HG03060 (cell line): Measurements from ENCODE around the gene FEZF1.

Experiments used
- ATAC-seq: cut with Tn5 transposase; IDR thresholded peaks from one replicate; pipeline ENCODE4 v1.9.1; 2021; ENCODE audit warnings: low read depth, moderate number of reproducible peaks; ENCODE audit not compliant: unreplicated experiment

Gene FEZF1

DNA sequence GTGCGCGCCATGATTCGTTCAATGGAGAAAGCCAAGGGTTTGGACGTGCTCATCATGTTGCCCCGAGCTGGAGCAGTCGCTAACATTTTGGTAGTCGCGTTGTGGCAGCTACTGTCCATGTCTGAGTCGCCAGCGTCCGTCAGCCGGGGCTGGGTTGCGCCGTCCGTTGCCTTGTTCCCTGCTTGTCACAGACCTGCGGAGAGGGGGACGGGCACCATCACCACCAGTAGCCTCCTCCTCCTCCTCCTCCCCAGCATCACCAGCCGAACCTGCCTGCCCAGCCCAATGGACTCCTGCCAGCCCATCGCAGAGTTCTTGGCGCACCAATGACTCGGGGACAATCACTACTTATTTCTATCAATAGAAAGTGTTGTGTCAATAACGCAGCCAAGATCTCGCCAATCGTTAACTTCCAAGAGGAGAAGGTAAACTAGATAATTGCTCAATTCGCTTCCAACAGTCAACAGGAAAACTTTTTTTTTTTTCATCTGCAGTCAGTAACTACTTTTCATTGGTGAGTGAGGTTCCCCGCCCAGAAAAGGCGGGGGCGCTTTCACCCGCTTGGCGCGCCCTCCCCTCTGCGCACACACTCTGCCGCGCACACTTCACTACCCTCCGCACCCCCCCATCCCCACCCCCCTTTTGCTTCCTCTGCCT is at the start of gene FEZF1:
Gene FEZF1 (minus strand): TSS at position 432 of the 657 bp plus-strand sequence. CDS start 313 bp downstream, at position 119.
- ATAC-seq = no peak

DNA sequence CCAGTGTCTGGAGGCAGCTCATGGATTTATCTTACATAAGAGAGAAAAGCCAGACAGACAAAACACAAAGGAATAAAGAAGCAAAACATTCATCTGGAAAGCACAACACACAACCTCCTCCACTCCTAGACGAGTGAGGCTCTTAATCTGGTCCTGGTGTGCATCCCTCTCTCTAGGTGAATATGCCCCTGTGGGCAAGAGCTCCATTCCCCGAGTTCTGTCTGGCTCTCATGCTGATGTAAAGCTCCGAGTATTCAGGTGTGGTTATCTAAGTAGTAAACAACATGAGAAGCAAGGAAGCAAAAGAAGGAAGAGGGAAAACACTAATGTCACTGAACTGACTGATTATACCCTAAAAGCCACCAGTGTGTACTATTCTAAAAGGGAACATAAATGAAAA is 47.9 kb upstream of the FEZF1 start:
- ATAC-seq = no peak

DNA sequence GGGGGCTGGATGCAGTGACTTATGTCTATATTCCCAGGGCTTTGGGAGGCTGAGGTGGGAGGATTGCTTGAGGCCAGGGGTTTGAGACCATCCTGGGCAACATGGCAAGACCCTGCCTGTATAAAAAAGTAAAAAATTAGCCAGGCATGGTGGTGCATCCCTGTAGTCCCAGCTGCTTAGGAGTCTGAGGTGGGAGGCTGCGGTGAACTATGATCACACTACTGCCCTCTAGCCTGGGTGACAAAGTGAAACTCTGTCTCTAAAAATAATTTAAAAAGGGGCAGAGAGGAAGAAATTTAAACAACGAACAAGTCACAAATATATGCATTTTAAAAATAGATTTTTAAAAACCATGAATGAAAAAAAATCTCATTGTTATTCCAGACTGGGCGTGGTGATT is 46.2 kb upstream of the FEZF1 start:
- ATAC-seq = no peak

DNA sequence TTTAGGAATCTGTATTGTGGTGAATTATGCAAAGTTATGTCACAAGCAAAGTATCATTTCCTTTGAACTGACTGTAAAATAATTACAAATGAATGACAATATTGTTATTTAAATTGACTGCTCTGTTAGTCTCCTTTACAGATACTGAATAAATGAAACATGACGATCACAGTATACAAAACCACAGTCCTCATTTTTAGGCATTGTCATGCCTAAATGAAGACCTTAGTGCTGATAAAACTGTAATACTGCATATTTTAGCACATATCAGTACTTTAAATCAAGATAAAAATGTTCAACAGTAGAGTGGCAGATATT is 39.7 kb upstream of the FEZF1 start:
- ATAC-seq = no peak

DNA sequence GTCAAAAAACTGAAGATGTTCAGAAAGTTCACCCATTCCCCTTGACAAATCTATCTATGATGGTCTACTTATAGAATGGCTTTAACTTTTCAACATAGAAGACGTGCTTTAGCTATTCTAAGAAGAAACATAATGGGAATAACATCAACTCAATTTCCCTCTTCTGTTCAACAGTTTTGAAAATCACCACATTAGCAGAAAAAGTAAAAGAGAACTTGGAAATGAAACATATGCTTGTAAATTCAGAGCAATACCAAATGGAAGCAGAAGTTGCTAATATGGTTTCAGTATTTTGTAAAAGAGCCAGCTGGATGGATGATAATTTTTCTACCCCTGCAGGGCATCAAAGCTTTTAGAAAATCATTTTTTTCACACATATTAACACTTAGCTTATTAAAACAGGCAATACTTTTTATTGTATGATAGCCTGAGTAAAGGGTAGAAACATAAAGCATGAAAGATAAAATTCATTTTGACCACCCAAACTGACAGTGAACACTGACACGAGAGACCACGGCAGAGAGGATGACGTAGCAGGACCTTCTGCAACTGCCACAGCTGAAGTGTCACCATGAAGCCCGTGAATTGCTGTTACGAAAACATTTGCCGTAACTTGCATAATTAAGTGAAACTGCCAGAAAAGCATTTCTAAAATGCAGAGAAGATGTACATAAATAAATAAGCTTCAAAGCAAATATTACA is 39.2 kb upstream of the FEZF1 start:
- ATAC-seq = no peak

DNA sequence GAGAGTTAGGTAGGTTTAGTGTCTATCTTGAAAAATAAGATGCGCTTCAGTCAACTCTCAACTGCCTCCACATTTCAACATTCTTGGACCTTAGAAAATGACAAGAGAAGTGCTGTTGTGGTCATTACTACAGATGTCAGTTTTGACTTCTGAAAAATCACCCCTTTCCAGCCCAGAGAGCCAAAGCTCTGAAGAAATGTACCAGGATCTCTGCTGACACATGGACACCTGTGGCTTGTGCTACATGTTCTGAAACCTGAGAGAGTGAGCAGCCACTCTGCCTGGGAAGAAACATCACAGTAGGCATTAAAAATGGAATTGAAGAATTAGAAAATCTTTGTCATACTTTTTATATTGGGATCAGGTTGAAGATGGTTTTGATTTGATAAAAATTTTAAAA is 35.9 kb upstream of the FEZF1 start:
- no peak for ATAC-seq

DNA sequence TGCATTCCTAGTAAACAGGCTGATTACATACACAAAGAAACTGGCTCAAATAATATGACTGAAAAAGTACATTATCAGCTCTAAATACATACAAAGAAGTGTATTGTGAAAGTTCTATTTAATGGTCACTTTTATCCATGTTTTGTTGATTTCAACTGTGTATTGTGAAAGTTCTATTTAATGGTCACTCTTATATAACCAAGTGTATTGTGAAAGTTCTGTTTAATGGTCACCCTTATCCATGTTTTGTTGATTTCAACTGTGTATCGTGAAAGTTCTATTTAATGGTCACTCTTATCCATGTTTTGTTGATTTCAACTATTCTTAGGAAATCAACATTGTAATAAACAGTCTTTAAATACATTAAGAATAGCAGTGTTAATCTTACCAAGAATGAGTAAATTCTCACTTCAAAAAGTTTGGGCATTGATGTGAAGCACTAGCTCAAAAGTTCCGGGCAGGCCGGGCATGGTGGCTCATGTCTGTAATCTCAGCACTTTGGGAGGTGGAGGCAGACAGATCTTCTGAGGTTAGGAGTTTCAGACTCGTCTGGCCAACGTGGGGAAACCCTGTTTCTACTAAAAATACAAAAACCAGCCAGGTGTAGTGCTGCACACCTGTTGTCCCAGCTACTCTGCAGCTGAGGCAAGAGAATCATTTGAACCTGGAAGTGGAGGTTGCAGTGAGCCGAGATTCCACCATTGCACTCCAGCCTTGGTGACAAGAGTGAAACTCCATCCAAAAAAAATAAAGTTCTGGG is 34.8 kb upstream of the FEZF1 start:
- ATAC-seq = no peak

DNA sequence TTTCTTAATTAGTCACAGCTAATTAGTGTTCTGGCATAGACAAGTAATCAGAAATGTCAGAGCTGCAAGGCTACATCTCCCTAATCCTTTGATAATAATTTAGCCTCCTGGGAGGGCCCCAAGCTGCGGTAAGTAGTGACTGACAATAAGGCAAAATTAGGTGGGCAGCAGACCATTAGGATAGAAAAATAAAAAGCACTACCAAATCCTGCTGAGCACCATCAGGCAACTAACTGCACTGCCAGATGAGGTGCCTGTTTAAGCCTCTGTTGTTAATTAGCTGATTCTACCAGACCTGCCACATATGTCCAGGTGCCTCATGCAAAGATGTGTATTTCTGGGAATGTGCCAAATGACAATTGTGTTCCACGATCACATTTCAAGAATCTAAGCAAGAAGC is 32.5 kb upstream of the FEZF1 start:
- no peak for ATAC-seq

DNA sequence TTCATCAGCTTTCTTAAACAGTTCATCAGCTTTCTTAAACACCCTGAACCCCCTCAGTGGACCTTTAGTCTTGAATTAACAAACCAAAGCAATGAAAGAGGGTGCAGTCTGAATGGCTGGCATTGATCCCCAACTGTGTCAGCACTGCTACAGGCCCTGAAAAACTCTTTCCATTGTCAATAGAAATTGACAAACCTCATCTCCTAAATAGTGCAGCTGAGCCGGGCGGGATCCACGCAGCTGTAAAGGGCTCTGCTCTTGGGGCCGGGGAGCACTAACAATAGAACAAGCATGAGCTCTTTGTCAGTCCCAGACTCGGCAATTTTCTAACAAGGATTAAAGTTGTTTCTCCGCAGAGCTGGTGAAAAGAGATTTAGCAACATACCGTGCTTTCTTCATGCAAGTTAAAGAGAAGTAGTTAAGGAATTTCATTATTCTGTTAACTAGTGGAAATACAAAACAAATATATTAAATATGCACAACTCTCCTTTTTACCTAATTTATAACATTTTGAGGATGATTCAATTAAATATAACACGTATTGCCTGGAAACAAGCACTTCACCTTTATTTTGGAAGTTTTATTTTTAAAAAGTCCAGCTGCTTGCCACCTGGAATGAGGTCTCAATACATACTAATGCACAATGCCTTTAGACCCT is 24.7 kb upstream of the FEZF1 start:
- ATAC-seq = no peak

DNA sequence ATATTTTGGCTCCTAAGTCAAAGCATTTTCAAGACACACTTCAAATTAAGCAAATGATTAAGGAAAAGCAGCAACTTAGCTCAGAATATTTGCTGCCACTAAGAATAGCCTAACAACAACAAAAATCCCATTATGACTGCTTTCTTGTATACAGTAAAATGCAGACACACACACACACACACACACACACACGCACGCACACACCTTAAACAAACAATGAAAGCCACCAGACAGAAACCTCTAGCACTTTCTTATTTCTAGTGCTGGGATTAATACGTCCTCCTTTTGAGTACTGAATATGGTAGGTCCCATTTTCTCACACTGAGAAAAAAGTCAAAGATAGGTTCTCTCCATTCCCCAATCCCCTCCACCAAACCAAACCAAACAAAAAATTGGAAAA is 23.4 kb upstream of the FEZF1 start:
- no peak for ATAC-seq

DNA sequence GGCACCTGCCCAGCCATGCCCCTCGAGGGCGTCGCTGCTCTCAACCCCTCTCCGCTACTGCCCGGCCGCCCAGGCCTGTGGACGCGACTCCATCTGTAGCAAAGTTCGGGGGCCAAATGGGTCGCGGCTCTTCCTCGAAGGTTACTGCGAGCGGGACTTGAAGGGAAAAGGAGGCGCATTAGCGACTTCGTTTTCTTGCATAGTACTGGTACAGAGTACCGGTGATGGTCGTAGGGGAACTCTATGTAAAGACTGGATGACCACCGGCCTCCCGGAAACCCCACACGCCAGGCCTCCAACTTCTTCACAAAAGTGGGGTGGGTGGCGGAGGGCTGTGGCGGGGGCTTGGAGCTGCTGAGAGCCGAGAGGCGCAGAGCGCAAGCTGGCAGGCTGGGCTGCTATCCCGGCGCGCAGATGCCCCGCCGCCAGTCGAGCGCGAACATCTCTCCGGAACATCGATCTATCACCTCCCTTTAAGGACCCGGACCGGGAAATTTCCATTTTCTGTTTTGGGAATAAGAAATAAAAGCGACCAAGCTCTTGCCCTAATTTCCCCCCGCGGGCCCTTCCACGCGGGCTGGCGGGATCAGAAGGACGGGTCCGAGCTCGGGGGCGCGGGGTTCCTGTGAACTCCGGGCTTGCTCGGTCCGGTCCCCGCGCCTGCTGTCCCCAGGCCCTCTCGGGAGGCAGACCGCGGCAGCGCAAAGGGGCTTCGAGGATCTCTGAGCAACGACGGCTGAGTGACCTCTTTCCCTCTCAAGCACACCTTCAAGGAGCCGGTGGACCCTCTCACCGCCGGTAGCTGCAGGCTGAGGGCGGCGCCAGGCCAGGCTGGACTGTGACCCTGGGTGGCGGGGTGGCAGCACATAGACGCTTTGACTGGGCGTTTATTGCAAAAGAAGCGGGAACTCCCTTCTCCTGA is 12.2 kb upstream of the FEZF1 start:
- no peak for ATAC-seq

DNA sequence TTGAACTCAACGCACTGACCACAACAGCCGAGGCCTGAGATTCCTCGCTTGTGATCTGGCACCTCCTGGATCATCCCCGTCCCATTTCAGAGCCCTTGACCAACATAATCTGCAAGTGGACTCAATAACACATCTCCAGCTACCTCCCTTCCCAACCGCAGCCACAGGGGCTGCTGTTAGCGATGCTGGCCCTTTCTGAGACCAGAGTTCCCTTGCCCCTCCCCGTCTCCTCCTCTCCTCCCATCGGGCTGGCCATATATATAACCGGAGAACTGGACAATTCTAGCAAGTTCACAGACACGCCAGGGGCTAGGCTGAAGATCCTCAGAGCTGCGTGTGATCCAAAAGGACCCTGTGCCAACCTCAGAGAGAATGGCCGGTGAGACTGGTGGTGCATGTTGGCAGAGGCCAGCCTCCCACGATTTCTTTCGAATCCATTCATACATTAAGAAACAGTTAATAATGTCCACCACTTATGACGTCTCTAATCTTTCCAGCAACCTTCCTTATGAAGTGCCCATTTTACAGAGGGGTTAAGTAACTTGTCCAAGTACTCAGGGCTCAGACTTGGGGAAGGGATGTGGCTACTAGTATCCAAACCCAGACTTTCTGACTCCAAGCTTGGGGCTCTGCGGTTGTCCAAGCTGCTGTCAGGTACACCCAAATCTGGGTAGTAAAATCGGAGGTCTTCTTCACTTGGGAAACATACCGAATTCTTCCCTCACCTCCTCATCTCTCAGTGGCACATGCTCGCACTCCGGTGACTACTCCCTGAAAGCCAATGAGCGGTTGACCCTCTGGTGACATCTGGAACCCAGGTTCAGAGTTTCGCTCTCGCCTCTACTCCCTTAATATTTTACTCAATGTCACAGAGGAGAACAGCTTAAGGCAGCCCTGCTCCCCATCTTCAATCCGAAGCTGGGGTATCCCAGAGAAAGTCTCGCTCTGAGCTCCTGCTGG is 11.2 kb upstream of the FEZF1 start:
- ATAC-seq = no peak

DNA sequence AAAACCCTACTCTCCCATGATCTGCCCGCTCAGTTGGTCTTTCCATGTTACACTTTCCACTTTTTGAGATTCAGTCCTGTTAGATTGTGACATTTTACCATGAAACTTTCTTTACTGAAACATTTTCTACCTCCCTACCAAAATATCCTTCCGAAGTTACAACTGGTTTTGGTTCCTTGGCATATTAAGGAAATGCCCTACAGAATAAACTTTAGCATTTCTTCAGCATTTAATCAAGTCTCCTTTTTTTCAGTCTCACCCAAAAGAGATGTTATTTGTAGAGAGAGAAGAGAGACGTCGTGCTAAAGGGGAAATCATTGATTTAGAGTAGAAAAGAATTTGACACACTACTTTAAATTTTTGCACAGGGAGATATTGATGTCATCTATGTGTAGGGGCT is 9.7 kb upstream of the FEZF1 start:
- no peak for ATAC-seq

DNA sequence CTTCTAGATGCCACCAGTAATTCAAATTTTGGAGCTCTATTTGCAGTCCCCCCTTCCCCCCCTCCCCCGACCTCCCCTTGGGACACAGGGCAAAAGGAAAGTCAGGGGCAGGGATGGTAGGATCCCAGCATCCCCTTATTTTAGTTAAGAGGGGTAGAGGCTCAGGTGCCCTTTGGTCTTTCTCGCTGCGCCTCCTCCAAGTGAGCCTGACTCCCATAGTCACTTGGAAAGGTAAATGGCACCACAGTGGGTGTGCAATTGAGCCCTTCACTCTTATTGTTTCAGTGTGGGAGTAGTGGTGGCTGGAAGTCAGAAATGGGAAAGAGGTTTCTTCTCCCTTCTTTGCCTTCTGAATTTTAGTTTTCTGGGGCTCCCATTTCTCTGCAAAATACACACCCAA is 8.2 kb upstream of the FEZF1 start:
- no peak for ATAC-seq

DNA sequence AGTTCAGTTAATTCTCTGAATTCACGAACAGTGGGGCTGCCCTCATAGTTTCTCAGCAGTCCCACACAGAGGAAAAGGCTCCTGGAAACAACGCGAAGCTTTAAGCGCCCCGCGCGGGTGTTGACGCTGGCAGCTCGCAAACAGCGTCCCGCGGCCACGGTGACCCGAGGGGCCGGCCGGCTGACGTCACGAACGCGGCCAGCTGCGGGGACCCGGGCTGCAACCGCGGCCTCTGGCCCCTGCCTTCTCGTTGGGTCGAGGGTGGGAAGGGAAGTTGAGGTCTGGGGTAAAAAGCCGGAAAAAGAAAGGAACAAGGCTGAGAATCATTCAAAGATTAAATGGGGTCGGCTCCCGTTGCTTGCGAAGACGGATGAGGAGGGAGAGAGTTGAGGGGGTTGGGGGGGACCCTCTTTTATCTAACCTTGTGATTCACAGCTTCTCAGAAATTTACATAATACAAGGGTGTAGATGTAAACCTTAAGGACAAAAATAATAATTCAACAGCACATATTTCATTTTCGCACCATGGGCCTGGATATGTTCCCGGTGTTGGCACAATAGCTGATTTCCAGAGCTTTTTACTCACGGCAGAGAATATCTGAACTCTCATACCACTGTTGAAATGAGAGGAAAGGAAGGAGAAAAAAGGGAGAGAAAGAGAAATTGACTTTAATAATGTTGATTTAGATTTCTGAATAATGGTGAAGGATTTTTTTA is 7.3 kb upstream of the FEZF1 start:
- ATAC-seq = no peak

DNA sequence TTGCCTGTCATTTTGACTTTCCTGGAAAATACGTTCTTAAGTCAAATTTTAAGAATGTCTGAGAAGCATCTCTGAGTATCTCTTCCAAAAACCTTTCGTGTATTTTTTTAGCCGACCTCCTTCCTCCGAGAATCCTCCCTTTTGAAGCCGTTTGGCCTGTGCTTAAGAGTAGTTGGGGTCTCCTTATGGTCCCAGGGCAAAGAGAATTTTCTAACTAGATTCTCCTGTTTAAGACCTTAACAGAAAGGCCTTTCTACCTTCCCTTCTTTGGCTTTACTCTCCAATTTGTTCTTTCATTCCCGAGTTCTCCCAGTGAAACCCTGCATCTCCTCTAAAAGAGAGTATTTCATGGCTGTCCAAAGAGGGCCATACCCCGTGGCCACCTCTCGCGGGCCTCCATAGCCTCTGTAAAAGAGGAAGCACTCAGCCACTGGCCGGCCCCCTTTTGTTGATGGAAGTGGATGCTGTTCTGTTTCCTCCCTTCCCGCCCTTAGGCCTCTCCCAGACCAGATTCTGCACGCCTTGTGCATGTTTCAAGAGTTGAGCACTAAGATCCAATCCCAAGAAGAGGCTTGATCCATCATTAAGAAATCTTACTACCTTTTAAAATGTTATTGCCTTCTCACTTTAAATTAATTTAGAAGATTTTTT is 6.6 kb upstream of the FEZF1 start:
- no peak for ATAC-seq

DNA sequence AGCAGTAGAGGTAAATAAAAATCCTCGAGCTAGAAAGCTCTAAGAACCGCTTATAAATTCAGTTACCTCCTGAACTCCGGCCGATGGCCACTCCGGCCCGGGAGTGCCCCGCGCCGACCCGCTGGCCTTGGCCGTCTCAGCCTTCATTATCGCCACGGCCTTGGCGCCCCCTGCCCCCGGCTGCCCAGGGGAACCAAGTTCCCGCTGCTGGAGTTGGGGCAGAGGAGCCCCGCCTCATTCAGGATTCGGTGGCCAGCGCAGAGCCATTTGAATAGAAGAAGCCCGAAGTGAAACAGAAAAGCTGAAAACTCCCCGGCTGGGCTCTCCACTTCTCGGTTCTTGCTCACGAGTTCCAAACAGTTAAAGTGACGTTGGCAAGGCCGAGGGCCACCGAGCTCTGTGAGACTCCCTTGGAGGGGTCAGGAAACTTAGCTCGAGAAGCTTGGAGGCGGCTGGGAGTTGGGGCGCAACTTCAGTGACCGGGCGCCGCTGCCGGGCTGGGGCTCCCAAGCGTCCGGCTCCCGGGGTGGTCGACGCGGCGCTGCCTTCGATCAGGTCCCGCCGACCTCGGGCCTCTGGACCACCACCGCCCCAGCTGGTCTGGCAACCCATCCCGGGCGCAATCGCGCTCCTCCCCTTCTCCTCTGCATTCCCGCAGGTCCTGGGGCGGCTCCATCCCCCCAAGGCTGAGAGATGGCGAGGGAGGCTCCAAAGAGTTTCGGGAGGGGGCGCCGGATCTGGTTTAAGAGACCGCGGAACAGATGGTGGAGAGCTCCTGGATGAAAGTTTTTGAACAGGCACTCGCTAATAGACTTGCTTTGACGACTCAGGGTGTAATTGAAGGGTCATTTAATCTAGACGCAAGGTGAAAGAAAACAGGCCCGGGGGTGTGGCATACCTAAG is 5.8 kb upstream of the FEZF1 start:
- no peak for ATAC-seq
